ENCODE data around the gene CSRP1. TPM values are rescaled to one million over a fixed set of nuclear protein-coding genes. Genes with fewer than 3 reads are reported as not detected.
A peak's percentile ranks its signal among the peaks of the same experiment; 100 is the strongest.

CSRP1 gene
- polyA plus RNA-seq, 1 donor, result 37.0 TPM

GRCh38 chr1:201454608-201455007, 52.3 kb downstream of the CSRP1 start:
- DNase-seq, result no peak

- DNase-seq, result no peak
Measured at GRCh38 chr1:201452866-201453265, 54.1 kb downstream of the CSRP1 start.

GRCh38 chr1:201450721-201451291, 56.1 kb downstream of the CSRP1 start:
- peak; percentile 79 for DNase-seq

- DNase-seq, result no peak
Measured at GRCh38 chr1:201448990-201449389, 57.9 kb downstream of the CSRP1 start.

- peak; percentile 47 for DNase-seq
Measured at GRCh38 chr1:201447903-201448871, 58.7 kb downstream of the CSRP1 start.

- DNase-seq, result no peak
Measured at GRCh38 chr1:201445310-201445709, 61.6 kb downstream of the CSRP1 start.

- DNase-seq, result no peak
Measured at GRCh38 chr1:201444792-201445191, 62.1 kb downstream of the CSRP1 start.

GRCh38 chr1:201443747-201444146, 63.2 kb downstream of the CSRP1 start:
- no peak for DNase-seq

- no peak for DNase-seq
Measured at GRCh38 chr1:201436969-201437368, 70.0 kb downstream of the CSRP1 start.

GRCh38 chr1:201436393-201436792, 70.5 kb downstream of the CSRP1 start:
- no peak for DNase-seq

GRCh38 chr1:201434266-201434665, 72.7 kb downstream of the CSRP1 start:
- no peak for DNase-seq

- DNase-seq, result no peak
Measured at GRCh38 chr1:201433609-201434008, 73.3 kb downstream of the CSRP1 start.

Other genes starting within 250 kb of the CSRP1 start
- gene PKP1, start 223.6 kb downstream of the CSRP1 start, polyA plus RNA-seq (ENCODE audit: insufficient read length), result 11.1 TPM
- gene TNNT2, start 129.4 kb downstream of the CSRP1 start, polyA plus RNA-seq (ENCODE audit: insufficient read length), result 1,245 TPM
- gene LAD1, start 107.8 kb downstream of the CSRP1 start, polyA plus RNA-seq (ENCODE audit: insufficient read length), result 17.8 TPM
- 1,789 TPM for gene TNNI1, start 85.4 kb downstream of the CSRP1 start, polyA plus RNA-seq (ENCODE audit: insufficient read length)
- 23.5 TPM for gene PHLDA3, start 37.9 kb downstream of the CSRP1 start, polyA plus RNA-seq (ENCODE audit: insufficient read length)
- 27.0 TPM for gene NAV1, start 32.0 kb upstream of the CSRP1 start, polyA plus RNA-seq (ENCODE audit: insufficient read length)

All from hindlimb muscle (tissue), 1 donor.